ENCODE results near the gene CDCP2.

Gene CDCP2

DNA sequence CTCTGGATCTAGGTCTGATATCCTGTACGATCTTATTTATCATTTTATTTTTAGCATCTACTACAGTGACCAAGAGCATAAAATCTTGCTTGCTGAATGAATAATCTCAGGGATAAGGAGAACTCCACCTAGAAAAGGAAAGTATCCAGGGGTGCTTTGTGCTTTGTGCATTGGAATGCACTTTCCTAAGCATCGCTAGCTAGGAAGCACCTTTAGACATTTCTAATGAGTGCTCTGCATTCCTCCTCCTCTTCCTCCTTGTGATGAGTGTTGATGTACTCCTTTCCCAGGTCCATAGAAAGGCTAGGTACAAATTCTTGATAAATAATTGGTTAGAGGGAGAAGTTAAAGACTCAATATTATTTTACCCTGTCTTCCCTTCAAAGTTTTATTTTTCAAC is 68.0 kb downstream of the CDCP2 start:
- DNase-seq, result no peak
